NCI-H524 (cell line): ENCODE results near the gene IFI27.
"Not testable (repeated sequence)": the region's sequence is repeated elsewhere in the genome, so short reads cannot be mapped to it uniquely, and the experiment has no call there.

Source experiments
- DNase-seq, 2 experiments: peaks; one replicate each; lab custom pipeline; 2025; lab: John Stamatoyannopoulos, UW

The IFI27 gene

GRCh38 chr14:94156143-94156542 is 45.6 kb downstream of the IFI27 start:
- not testable (repeated sequence) for DNase-seq

GRCh38 chr14:94157197-94157596 is 46.7 kb downstream of the IFI27 start:
- DNase-seq: no peak

- DNase-seq: no peak
These were observed 47.8 kb downstream of the IFI27 start for GRCh38 chr14:94158239-94158883.

GRCh38 chr14:94161058-94161457 is 50.5 kb downstream of the IFI27 start:
- DNase-seq: no peak

- DNase-seq: no peak
These were observed 51.4 kb downstream of the IFI27 start for GRCh38 chr14:94161981-94162380.

GRCh38 chr14:94162466-94162865 is 51.9 kb downstream of the IFI27 start:
- no peak for DNase-seq

- peak; percentile 21 to 49 for DNase-seq
These were observed 53.3 kb downstream of the IFI27 start for GRCh38 chr14:94163796-94164195.

- DNase-seq: peak; percentile 43 to 62
These were observed 54.3 kb downstream of the IFI27 start for GRCh38 chr14:94164685-94165431.

GRCh38 chr14:94165744-94166143 is 55.2 kb downstream of the IFI27 start:
- no peak for DNase-seq
